Osteoblast (primary cell): ENCODE measurements around the gene ABCC4. TPM values are rescaled to one million over a fixed set of nuclear protein-coding genes. Genes with fewer than 3 reads are reported as not detected.

Source experiments
- DNase-seq: peaks from one replicate; pipeline ENCODE4 v3.0.0; 2011; ENCODE audit warnings: low spot score, mixed read lengths; ENCODE audit not compliant: insufficient read length; ENCODE audit errors: missing footprints
- H2AFZ ChIP-seq: 2 replicates; pipeline ENCODE4 v1.6.0; 2011; ENCODE audit warnings: mild to moderate bottlenecking, low read length
- H3K27ac ChIP-seq: 2 replicates; pipeline ENCODE4 v1.5.1; 2011; ENCODE audit warnings: mild to moderate bottlenecking, low read depth, low read length, moderate library complexity
- H3K27me3 ChIP-seq: 2 replicates; pipeline ENCODE4 v1.6.0; 2012; ENCODE audit warnings: mild to moderate bottlenecking, control low read depth, inconsistent platforms, low read length, moderate library complexity; ENCODE audit not compliant: insufficient read depth
- H3K36me3 ChIP-seq: 2 replicates; pipeline ENCODE4 v1.5.1; 2011; ENCODE audit warnings: mild to moderate bottlenecking, low read length, control low read depth, moderate library complexity; ENCODE audit not compliant: insufficient read depth
- H3K4me1 ChIP-seq: 2 replicates; pipeline ENCODE4 v1.5.1; 2011; ENCODE audit warnings: mild to moderate bottlenecking, low read length, control low read depth, moderate library complexity; ENCODE audit not compliant: insufficient read depth
- H3K4me2 ChIP-seq: 2 replicates; pipeline ENCODE4 v1.6.0; 2011; ENCODE audit warnings: mild to moderate bottlenecking, low read length; ENCODE audit not compliant: insufficient read depth
- H3K4me3 ChIP-seq: fragments of 200-600 bp; sonication (generic); 3 replicates; pipeline ENCODE4 v1.5.1; 2012; ENCODE audit warnings: mild to moderate bottlenecking, low read length, inconsistent platforms; ENCODE audit not compliant: insufficient read depth
- H3K79me2 ChIP-seq: 2 replicates; pipeline ENCODE4 v1.6.0; 2012; ENCODE audit warnings: mild to moderate bottlenecking, low read length, control low read depth, inconsistent platforms; ENCODE audit not compliant: insufficient read depth
- H3K9me3 ChIP-seq: 2 replicates; pipeline ENCODE4 v1.5.1; 2011; ENCODE audit warnings: low read depth, low read length, control low read depth
- H4K20me1 ChIP-seq: 2 replicates; pipeline ENCODE4 v1.6.0; 2012; ENCODE audit warnings: mild to moderate bottlenecking, low read length, control low read depth; ENCODE audit not compliant: insufficient read depth
- CTCF ChIP-seq: IDR thresholded peaks from 2 replicates; pipeline ENCODE4 v1.5.1; 2011; ENCODE audit warnings: mild to moderate bottlenecking, low read depth, low read length, moderate library complexity; ENCODE audit errors: extremely low read depth
- total RNA-seq: library from RNA; depleted of rRNA; stranded (reverse); fragments of >200 nt; gene quantifications from 2 replicates; pipeline ENCODE4 v1.2.3, GENCODE V29; 2012

ABCC4 gene
- total RNA-seq, 1 donor: 27.5 TPM

- Histone ChIP-seq H4K20me1 (no peaks in the 10 kb centered on the region), H2AFZ (no peak overlapping the region), H3K79me2 (no peaks in the 10 kb centered on the region), H3K4me2 (no peak overlapping the region), H3K27ac (no peak overlapping the region), H3K36me3 (no peaks in the 10 kb centered on the region), H3K9me3 (no peaks in the 10 kb centered on the region), H3K4me3 (no peak overlapping the region), H3K27me3 (no peaks in the 10 kb centered on the region), H3K4me1 (peaks cover 8% of the 10 kb centered on the region)
- no peak for DNase-seq
- TF ChIP-seq CTCF: no peak
Observed at GRCh38 chr13:95019886-95020285, 281.4 kb downstream of the ABCC4 start.

- Histone ChIP-seq H3K27ac (no peak overlapping the region), H3K79me2 (no peaks in the 10 kb centered on the region), H3K4me1 (peaks cover 10% of the 10 kb centered on the region), H3K36me3 (no peaks in the 10 kb centered on the region), H3K4me3 (no peak overlapping the region), H2AFZ (no peak overlapping the region), H3K27me3 (no peaks in the 10 kb centered on the region), H4K20me1 (no peaks in the 10 kb centered on the region), H3K9me3 (no peaks in the 10 kb centered on the region), H3K4me2 (no peak overlapping the region)
- no peak for TF ChIP-seq CTCF
- DNase-seq: no peak
Observed at GRCh38 chr13:95007322-95007721, 293.9 kb downstream of the ABCC4 start.

- Histone ChIP-seq H4K20me1 (no peaks in the 10 kb centered on the region), H3K27ac (no peak overlapping the region), H3K79me2 (no peaks in the 10 kb centered on the region), H2AFZ (no peak overlapping the region), H3K4me3 (no peak overlapping the region), H3K36me3 (no peaks in the 10 kb centered on the region), H3K27me3 (no peaks in the 10 kb centered on the region), H3K9me3 (no peaks in the 10 kb centered on the region), H3K4me2 (no peak overlapping the region), H3K4me1 (peaks cover 10% of the 10 kb centered on the region)
- TF ChIP-seq CTCF: no peak
- no peak for DNase-seq
Observed at GRCh38 chr13:95005300-95005699, 296.0 kb downstream of the ABCC4 start.

DNA sequence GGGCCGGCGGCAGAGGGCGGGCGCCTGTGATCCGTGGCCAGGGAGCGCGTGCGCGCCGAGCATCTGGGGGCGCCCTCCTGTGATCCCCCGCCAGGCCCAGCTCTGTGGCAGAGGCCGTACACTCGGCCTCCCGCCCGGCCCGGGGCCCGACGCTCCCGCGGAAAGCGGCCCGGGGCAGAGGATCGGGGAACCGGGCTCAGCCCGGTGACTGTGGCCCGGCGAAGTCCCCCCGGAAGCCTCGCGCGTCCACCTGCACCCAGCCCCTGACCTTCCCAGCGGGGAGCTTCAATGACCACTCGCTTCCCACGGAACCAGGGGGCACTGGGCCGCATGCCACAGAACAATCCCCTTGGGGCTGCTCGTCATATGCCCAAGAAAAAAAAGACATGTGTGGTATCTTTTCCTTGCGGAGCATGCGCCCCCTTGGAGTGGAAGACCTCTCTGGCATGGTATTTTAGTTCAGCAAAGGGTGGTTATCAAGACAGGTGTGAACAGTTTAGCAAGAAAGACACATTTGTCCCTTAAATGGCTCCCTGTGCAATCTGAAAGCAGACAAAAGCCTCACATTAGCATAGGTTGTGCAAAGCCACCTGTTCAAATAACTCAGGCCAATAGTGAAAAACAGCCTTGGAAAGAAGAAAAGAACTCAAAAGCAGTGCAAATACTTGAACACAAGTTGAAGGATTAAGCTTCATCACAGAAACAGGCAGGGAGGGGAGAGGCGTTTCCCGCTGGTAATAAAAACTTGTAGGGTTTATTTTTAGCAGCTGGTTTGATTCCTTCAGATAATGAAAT lies 298.0 kb downstream of the ABCC4 start:
- TF ChIP-seq CTCF: no peak
- peak; percentile 72 for DNase-seq
- Histone ChIP-seq H3K4me3 (peak overlapping the region; percentile 65), H3K9me3 (no peaks in the 10 kb centered on the region), H3K4me2 (peak overlapping the region; percentile 81), H3K27ac (no peak overlapping the region), H4K20me1 (no peaks in the 10 kb centered on the region), H3K79me2 (no peaks in the 10 kb centered on the region), H3K36me3 (no peaks in the 10 kb centered on the region), H2AFZ (peak overlapping the region; percentile 68), H3K27me3 (no peaks in the 10 kb centered on the region), H3K4me1 (peaks cover 10% of the 10 kb centered on the region)
